ENCODE data around the gene ARPC2. TPM values are rescaled to one million over a fixed set of nuclear protein-coding genes. Genes with fewer than 3 reads are reported as not detected.
"Not testable (repeated sequence)": the region's sequence is repeated elsewhere in the genome, so short reads cannot be mapped to it uniquely, and the experiment has no call there.

Gene ARPC2
- polyA plus RNA-seq, 3 donors = 65.3 to 309 (median 256) TPM

GRCh38 chr2:218263817-218264641 lies 47.0 kb downstream of the ARPC2 start:
- WGBS, 3 donors = 67 to 80% (median 75%) methylated on average over 17 of the region's 17 CpGs
- H3K27ac ChIP-seq (ENCODE audit: low read depth, low read length) = no peak overlapping the region

- 57 to 89% (median 82%) methylated on average over 22 of the region's 22 CpGs for WGBS, 3 donors
- H3K27ac ChIP-seq (ENCODE audit: low read depth, low read length) = no peak overlapping the region
Measured at GRCh38 chr2:218264773-218265561, 48.0 kb downstream of the ARPC2 start.

GRCh38 chr2:218265626-218266025 lies 48.6 kb downstream of the ARPC2 start:
- WGBS, 3 donors = 86 to 95% (median 94%) methylated on average over 8 of the region's 8 CpGs
- no peak overlapping the region for H3K27ac ChIP-seq (ENCODE audit: low read depth, low read length)

GRCh38 chr2:218266316-218266979 lies 49.5 kb downstream of the ARPC2 start:
- 91 to 96% (median 93%) methylated on average over 14 to 15 of the region's 15 CpGs for WGBS, 3 donors
- no peak overlapping the region for H3K27ac ChIP-seq (ENCODE audit: low read depth, low read length)

- no peak overlapping the region for H3K27ac ChIP-seq (ENCODE audit: low read depth, low read length)
- 95 to 97% (median 95%) methylated on average over 6 of the region's 6 CpGs for WGBS, 3 donors
Measured at GRCh38 chr2:218267259-218267658, 50.3 kb downstream of the ARPC2 start.

- 0 to 1% (median 0%) methylated on average over 61 to 64 of the region's 64 CpGs for WGBS, 3 donors
- no peak within 1 kb of the TSS for H3K27ac ChIP-seq (ENCODE audit: low read depth, low read length)
Measured at GRCh38 chr2:218269900-218270720, 53.1 kb downstream of the ARPC2 start, which contains the start of the genes AAMP and PNKD. Gene AAMP, minus strand, starts transcription at chr2:218270137. Its CDS starts 51 bp downstream, at chr2:218270086. Gene PNKD, plus strand, starts transcription at chr2:218270519. Its CDS starts 17 bp downstream, at chr2:218270536.

- H3K27ac ChIP-seq (ENCODE audit: low read depth, low read length) = no peak overlapping the region
- 2 to 7% (median 6%) methylated on average over 23 of the region's 23 CpGs for WGBS, 3 donors
Measured at GRCh38 chr2:218270721-218271486, 53.9 kb downstream of the ARPC2 start.

- WGBS, 3 donors = 19 to 53% (median 42%) methylated on average over 4 of the region's 4 CpGs
- no peak overlapping the region for H3K27ac ChIP-seq (ENCODE audit: low read depth, low read length)
Measured at GRCh38 chr2:218271487-218271797, 54.5 kb downstream of the ARPC2 start.

- H3K27ac ChIP-seq (ENCODE audit: low read depth, low read length) = no peak overlapping the region
- WGBS, 3 donors = 32 to 61% (median 47%) methylated on average over 5 of the region's 5 CpGs
Measured at GRCh38 chr2:218271865-218272530, 55.0 kb downstream of the ARPC2 start.

- 18 to 25% (median 22%) methylated on average over 18 of the region's 18 CpGs for WGBS, 3 donors
- H3K27ac ChIP-seq (ENCODE audit: low read depth, low read length) = no peak overlapping the region
Measured at GRCh38 chr2:218272531-218273212, 55.7 kb downstream of the ARPC2 start.

- not testable (repeated sequence) for H3K27ac ChIP-seq (ENCODE audit: low read depth, low read length)
- WGBS, 3 donors = 75 to 87% (median 79%) methylated on average over 8 of the region's 8 CpGs
Measured at GRCh38 chr2:218273214-218273907, 56.4 kb downstream of the ARPC2 start.

GRCh38 chr2:218273908-218274249 lies 56.9 kb downstream of the ARPC2 start:
- 54 to 81% (median 70%) methylated on average over 2 of the region's 2 CpGs for WGBS, 3 donors
- H3K27ac ChIP-seq (ENCODE audit: low read depth, low read length) = no peak overlapping the region

- WGBS, 3 donors = 65 to 75% (median 74%) methylated on average over 4 of the region's 4 CpGs
- no peak overlapping the region for H3K27ac ChIP-seq (ENCODE audit: low read depth, low read length)
Measured at GRCh38 chr2:218274586-218274985, 57.6 kb downstream of the ARPC2 start.

GRCh38 chr2:218275371-218276072 lies 58.5 kb downstream of the ARPC2 start:
- 71 to 81% (median 79%) methylated on average over 9 of the region's 9 CpGs for WGBS, 3 donors
- H3K27ac ChIP-seq (ENCODE audit: low read depth, low read length) = no peak overlapping the region

GRCh38 chr2:218276986-218277755 lies 60.2 kb downstream of the ARPC2 start:
- 77 to 82% (median 77%) methylated on average over 12 of the region's 12 CpGs for WGBS, 3 donors
- no peak overlapping the region for H3K27ac ChIP-seq (ENCODE audit: low read depth, low read length)

Data from adipose tissue (tissue), 3 donors.